Measurements from ENCODE around the gene IFI27L1.

DNA sequence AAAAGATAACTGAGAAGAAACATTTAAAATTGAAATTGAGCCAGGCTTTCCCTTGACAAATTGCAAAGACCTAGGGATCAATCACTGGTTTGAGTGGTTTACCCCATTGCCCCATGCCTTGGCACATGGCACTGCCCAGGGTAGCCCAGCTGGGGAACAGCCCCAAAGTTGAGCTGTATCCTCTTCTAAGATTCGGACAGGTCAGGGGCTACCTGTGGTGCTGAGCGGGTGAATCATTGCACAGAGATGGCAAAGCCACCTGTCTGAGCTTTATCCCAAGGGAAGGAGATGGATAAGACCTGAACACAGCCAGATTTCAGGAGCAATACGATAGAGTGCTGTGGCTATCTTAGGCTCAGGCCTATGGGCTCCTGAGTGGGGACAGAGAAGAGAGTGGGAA is 41.3 kb downstream of the IFI27L1 start:
- TF ChIP-seq, protein P1, sequence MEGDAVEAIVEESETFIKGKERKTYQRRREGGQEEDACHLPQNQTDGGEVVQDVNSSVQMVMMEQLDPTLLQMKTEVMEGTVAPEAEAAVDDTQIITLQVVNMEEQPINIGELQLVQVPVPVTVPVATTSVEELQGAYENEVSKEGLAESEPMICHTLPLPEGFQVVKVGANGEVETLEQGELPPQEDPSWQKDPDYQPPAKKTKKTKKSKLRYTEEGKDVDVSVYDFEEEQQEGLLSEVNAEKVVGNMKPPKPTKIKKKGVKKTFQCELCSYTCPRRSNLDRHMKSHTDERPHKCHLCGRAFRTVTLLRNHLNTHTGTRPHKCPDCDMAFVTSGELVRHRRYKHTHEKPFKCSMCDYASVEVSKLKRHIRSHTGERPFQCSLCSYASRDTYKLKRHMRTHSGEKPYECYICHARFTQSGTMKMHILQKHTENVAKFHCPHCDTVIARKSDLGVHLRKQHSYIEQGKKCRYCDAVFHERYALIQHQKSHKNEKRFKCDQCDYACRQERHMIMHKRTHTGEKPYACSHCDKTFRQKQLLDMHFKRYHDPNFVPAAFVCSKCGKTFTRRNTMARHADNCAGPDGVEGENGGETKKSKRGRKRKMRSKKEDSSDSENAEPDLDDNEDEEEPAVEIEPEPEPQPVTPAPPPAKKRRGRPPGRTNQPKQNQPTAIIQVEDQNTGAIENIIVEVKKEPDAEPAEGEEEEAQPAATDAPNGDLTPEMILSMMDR (IDR thresholded peaks at IDR 0.05), result no peak
- TF ChIP-seq POLR2A (IDR thresholded peaks at IDR 0.05) (no peak), POLR2AphosphoS5 (IDR thresholded peaks at IDR 0.05) (no peak)

Data from breast epithelium (tissue), 3 donors.